HCT116 (cell line): ENCODE measurements around the gene TLL2. TPM values are rescaled to one million over a fixed set of nuclear protein-coding genes. Genes with fewer than 3 reads are reported as not detected.

Experiments
- ATAC-seq: fragments of 200-7000 bp; cut with Tn5 transposase; 2 replicates; pipeline ENCODE4 v1.9.1; 2020; ENCODE audit warnings: mild to moderate bottlenecking, moderate library complexity
- BruUV-seq: library from RNA; stranded (reverse); fragments of 400-500 nt; replicated peaks from 2 replicates; lab custom pipeline; 2021; lab: Mats Ljungman, UMichigan
- CTCF ChIA-PET: fragments of 300-600 bp; sonication (Branson Sonifier 250); formaldehyde crosslinking; loops from one replicate; lab custom pipeline; 2021; ENCODE audit warnings: antibody characterized with exemption; lab: Charles Lee
- POLR2A ChIA-PET: fragments of 300-600, 350-600 bp; sonication (Branson Sonifier 250); formaldehyde crosslinking; loops from one replicate; lab custom pipeline; 2021; ENCODE audit warnings: antibody characterized with exemption; lab: Charles Lee
- RAD21 ChIA-PET, 2 experiments: fragments of 300-600 bp; sonication (Branson Sonifier 250); formaldehyde crosslinking; loops; one replicate each; lab custom pipeline; 2023; ENCODE audit warnings: low total read pairs in 2 of 2; ENCODE audit not compliant: uncharacterized antibody in 2 of 2, unreplicated experiment in 2 of 2, low non-redundant PET in 1 of 2; lab: Charles Lee
- DNase-seq: peaks from one replicate; pipeline ENCODE4 v3.0.0-alpha.2; 2010; ENCODE audit warnings: low read depth, low spot score
- H2AFZ ChIP-seq: fragments of 200-600 bp; shearing (Covaris generic), sonication (generic); 2 replicates; pipeline ENCODE4 v1.6.1; 2017; ENCODE audit warnings: low read depth, mixed run types, mixed read lengths, antibody characterized with exemption, low read length; ENCODE audit not compliant: poor library complexity, severe bottlenecking
- H3K27ac ChIP-seq: 2 replicates; pipeline ENCODE4 v1.5.1; 2012; ENCODE audit warnings: low read depth, low read length
- H3K27me3 ChIP-seq: fragments of 200-600 bp; sonication (generic); 2 replicates; pipeline ENCODE4 v1.6.1; 2016; ENCODE audit warnings: mixed run types, low read length, mixed read lengths; ENCODE audit not compliant: insufficient read depth
- H3K36me3 ChIP-seq, 2 experiments: fragments of 200-500 bp in 1 of 2; fragments of 200-600 bp in 1 of 2; sonication (Bioruptor generic) in 1 of 2; sonication (generic) in 1 of 2; 2 replicates each; pipeline versions ENCODE4 v1.5.1 to v1.6.1; 2014 to 2016; ENCODE audit warnings: low read length in 2 of 2, inconsistent platforms in 1 of 2, mixed read lengths in 1 of 2, mixed run types in 1 of 2; ENCODE audit not compliant: insufficient read depth in 2 of 2, control insufficient read depth in 1 of 2
- H3K4me1 ChIP-seq, 2 experiments: fragments of 200-600 bp in 1 of 2; sonication (generic) in 1 of 2; 2 replicates each; pipeline versions ENCODE4 v1.5.1 to v1.6.1; 2012 to 2017; ENCODE audit warnings: low read length in 2 of 2, inconsistent platforms in 1 of 2, mild to moderate bottlenecking in 1 of 2, mixed read lengths in 1 of 2, mixed run types in 1 of 2, moderate library complexity in 1 of 2; ENCODE audit not compliant: insufficient read depth in 2 of 2, control insufficient read depth in 1 of 2
- H3K4me2 ChIP-seq: fragments of 200-600 bp; sonication (generic); 2 replicates; pipeline ENCODE4 v1.6.1; 2017; ENCODE audit warnings: mixed run types, low read length, mixed read lengths
- H3K4me3 ChIP-seq, 2 experiments: fragments of 200-600 bp in 1 of 2; sonication (generic) in 1 of 2; replicated peaks in 1 of 2; 2 replicates each; pipeline ENCODE4 v1.5.1; 2011 to 2016; ENCODE audit warnings: low read length in 2 of 2, control low read depth in 1 of 2, low read depth in 1 of 2, mild to moderate bottlenecking in 1 of 2, mixed read lengths in 1 of 2, mixed run types in 1 of 2
- H3K79me2 ChIP-seq: fragments of 200-600 bp; sonication (generic); 2 replicates; pipeline ENCODE4 v1.6.1; 2017; ENCODE audit warnings: mild to moderate bottlenecking, mixed run types, low read length, moderate library complexity, mixed read lengths; ENCODE audit not compliant: insufficient read depth
- H3K9ac ChIP-seq: fragments of 200-600 bp; sonication (generic); 2 replicates; pipeline ENCODE4 v1.6.1; 2016; ENCODE audit warnings: low read length, mixed read lengths
- H3K9me2 ChIP-seq: fragments of 200-600 bp; sonication (generic), shearing (Covaris generic); 2 replicates; pipeline ENCODE4 v1.6.1; 2017; ENCODE audit warnings: mixed run types, mild to moderate bottlenecking, moderate library complexity; ENCODE audit not compliant: insufficient read depth
- H3K9me3 ChIP-seq, 2 experiments: fragments of 200-500 bp in 1 of 2; fragments of 200-600 bp in 1 of 2; sonication (Bioruptor generic) in 1 of 2; sonication (generic) in 1 of 2; 2 replicates each; pipeline ENCODE4 v1.6.1; 2014 to 2017; ENCODE audit warnings: low read length in 2 of 2, mixed read lengths in 2 of 2, inconsistent platforms in 1 of 2, low read depth in 1 of 2, mild to moderate bottlenecking in 1 of 2, mixed run types in 1 of 2, moderate library complexity in 1 of 2; ENCODE audit not compliant: control insufficient read depth in 1 of 2, insufficient read depth in 1 of 2
- H4K20me1 ChIP-seq: fragments of 200-600 bp; sonication (generic), shearing (Covaris generic); 2 replicates; pipeline ENCODE4 v1.6.1; 2017; ENCODE audit warnings: mixed run types, mild to moderate bottlenecking, moderate library complexity; ENCODE audit not compliant: insufficient read depth
- CBX3 ChIP-seq: IDR thresholded peaks from 2 replicates; pipeline ENCODE4 v1.6.1; 2012; ENCODE audit warnings: low read depth
- CEBPB ChIP-seq: IDR thresholded peaks from 2 replicates; pipeline ENCODE4 v1.6.1; 2012; ENCODE audit warnings: low read depth
- EZH2 ChIP-seq: fragments of 200-600 bp; sonication (generic); IDR thresholded peaks from 2 replicates; pipeline ENCODE4 v1.6.1; 2017; ENCODE audit warnings: antibody characterized with exemption, mixed run types
- FOSL1 ChIP-seq: IDR thresholded peaks from 2 replicates; pipeline ENCODE4 v1.6.1; 2012; ENCODE audit warnings: low read depth
- JUND ChIP-seq: IDR thresholded peaks from 2 replicates; pipeline ENCODE4 v1.6.1; 2012
- POLR2A ChIP-seq: IDR thresholded peaks from 2 replicates; pipeline ENCODE4 v1.7.0; 2011; ENCODE audit warnings: borderline replicate concordance; ENCODE audit not compliant: insufficient read depth, insufficient read length; ENCODE audit errors: extremely low read depth
- SP1 ChIP-seq: IDR thresholded peaks from 2 replicates; pipeline ENCODE4 v1.6.1; 2012; ENCODE audit warnings: low read depth
- ZNF274 ChIP-seq: fragments of 200-500 bp; sonication (Bioruptor generic); IDR thresholded peaks from 2 replicates; pipeline ENCODE4 v1.6.1; 2014; ENCODE audit warnings: mild to moderate bottlenecking, low read depth, low read length, inconsistent platforms
- intact Hi-C: fragments of 100-400 bp; cut with micrococcal nuclease; formaldehyde crosslinking; loops from 2 replicates; pipeline ENCODE4 v1.10.0; 2022
- total RNA-seq: library from RNA; stranded (reverse); gene quantifications from one replicate; pipeline ENCODE4 v1.2.1, GENCODE V29; 2021; ENCODE audit not compliant: unreplicated experiment
- TF ChIP-seq, protein P1 (sequence below): IDR thresholded peaks from 2 replicates; pipeline ENCODE4 v1.6.1; 2012; ENCODE audit warnings: low read depth

Gene TLL2
- total RNA-seq, 1 experiment from 2014 or later, result 1.3 TPM

DNA sequence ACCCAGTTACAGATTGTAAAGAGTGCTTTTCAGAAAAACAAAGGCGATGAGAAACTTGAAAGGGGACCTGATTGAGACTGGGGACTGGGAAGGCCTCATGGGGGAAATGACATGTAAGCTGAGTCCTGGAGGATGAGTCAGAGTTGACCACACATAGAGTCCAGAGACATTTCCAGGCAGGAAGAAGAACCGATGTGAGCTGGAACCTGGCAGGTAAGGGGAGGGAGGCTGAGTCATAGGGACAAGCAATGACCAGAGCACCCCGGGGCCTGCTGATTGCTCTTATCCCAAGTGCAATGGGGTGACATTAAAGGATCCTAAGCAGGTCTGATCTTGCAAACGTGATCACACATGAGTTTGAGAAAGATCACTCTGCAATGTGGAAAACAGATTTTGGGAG lies 11.7 kb downstream of the TLL2 start:
- Histone ChIP-seq H3K9me3 (no peaks in the 10 kb centered on the region), H3K4me3 (no peak overlapping the region), H4K20me1 (no peaks in the 10 kb centered on the region), H3K4me2 (peak overlapping the region; percentile 48), H3K79me2 (no peaks in the 10 kb centered on the region), H3K27me3 (no peaks in the 10 kb centered on the region), H3K27ac (peak overlapping the region; percentile 4; the same call in 1 of the 2 replicates), H3K9me2 (no peaks in the 10 kb centered on the region), H3K4me1 (peaks cover 8 to 28% of the 10 kb centered on the region in 2 experiments), H2AFZ (peak overlapping the region; percentile 19), H3K9ac (no peak overlapping the region), H3K36me3 (no peaks in the 10 kb centered on the region)
- ChIA-PET CTCF (interaction anchor here (1.0 to 2.4 kb wide), 4 partner anchors 9 to 131 kb away, joined by 3 to 28 read pairs (median 8); partner anchors contain the start of gene TLL2), RAD21 (no interaction called here), POLR2A (interaction anchor here (1.0 to 1.7 kb wide), 4 partner anchors 9 to 43 kb away, joined by 3 to 12 read pairs (median 4); no protein-coding TSS in a partner anchor)
- no TSS peak for BruUV-seq
- ATAC-seq (peak; percentile 96), DNase-seq (peak; percentile 79)
- peak; percentile 96 for TF ChIP-seq FOSL1
- TF ChIP-seq CEBPB, result 0 out of 2 replicates have a peak, but pooled peaks have one; percentile 5
- TF ChIP-seq EZH2, result no peak
- TF ChIP-seq SP1, result peak; percentile 60
- TF ChIP-seq ZNF274, result no peak
- TF ChIP-seq CBX3, result peak; percentile 79; the same call in 1 of the 2 replicates
- TF ChIP-seq JUND, result peak; percentile 94
- intact Hi-C loops, result no loop called here

DNA sequence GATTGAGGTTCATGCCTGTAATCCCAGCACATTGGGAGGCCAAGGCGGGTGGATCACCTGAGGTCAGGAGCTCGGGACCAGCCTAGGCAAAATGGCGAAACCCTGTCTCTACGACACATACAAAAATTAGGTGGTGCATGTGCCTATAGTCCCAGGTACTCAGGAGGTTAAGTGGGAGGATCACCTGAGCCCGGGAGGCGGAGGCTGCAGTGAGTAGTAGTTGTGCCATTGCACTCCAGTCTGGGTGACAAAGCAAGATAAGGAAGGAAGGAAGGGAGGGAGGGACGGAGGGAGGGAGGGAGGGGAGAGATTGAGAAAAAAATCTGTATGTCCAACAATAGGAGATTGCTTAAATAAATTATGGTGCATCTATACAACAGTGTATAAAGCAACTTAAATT lies 13.2 kb downstream of the TLL2 start:
- CTCF ChIA-PET, result no interaction called here
- Histone ChIP-seq H3K9me3 (no peaks in the 10 kb centered on the region), H3K79me2 (no peaks in the 10 kb centered on the region), H3K9ac (no peak overlapping the region), H3K4me2 (no peak overlapping the region), H3K4me3 (no peak overlapping the region), H3K4me1 (peaks cover 8 to 28% of the 10 kb centered on the region in 2 experiments), H3K27ac (no peak overlapping the region), H2AFZ (no peak overlapping the region), H3K9me2 (no peaks in the 10 kb centered on the region), H4K20me1 (no peaks in the 10 kb centered on the region)
- RAD21 ChIA-PET, result no interaction called here
- BruUV-seq, result no TSS peak
- intact Hi-C loops, result no loop called here
- TF ChIP-seq, protein P1, sequence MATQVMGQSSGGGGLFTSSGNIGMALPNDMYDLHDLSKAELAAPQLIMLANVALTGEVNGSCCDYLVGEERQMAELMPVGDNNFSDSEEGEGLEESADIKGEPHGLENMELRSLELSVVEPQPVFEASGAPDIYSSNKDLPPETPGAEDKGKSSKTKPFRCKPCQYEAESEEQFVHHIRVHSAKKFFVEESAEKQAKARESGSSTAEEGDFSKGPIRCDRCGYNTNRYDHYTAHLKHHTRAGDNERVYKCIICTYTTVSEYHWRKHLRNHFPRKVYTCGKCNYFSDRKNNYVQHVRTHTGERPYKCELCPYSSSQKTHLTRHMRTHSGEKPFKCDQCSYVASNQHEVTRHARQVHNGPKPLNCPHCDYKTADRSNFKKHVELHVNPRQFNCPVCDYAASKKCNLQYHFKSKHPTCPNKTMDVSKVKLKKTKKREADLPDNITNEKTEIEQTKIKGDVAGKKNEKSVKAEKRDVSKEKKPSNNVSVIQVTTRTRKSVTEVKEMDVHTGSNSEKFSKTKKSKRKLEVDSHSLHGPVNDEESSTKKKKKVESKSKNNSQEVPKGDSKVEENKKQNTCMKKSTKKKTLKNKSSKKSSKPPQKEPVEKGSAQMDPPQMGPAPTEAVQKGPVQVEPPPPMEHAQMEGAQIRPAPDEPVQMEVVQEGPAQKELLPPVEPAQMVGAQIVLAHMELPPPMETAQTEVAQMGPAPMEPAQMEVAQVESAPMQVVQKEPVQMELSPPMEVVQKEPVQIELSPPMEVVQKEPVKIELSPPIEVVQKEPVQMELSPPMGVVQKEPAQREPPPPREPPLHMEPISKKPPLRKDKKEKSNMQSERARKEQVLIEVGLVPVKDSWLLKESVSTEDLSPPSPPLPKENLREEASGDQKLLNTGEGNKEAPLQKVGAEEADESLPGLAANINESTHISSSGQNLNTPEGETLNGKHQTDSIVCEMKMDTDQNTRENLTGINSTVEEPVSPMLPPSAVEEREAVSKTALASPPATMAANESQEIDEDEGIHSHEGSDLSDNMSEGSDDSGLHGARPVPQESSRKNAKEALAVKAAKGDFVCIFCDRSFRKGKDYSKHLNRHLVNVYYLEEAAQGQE, result no peak
- TF ChIP-seq POLR2A, result no peak
- TF ChIP-seq, all 23 proteins: peak for 0
- no peaks in the 10 kb centered on the region for H3K27me3 ChIP-seq
- DNase-seq (no peak), ATAC-seq (no peak)
- H3K36me3 ChIP-seq, result no peaks in the 10 kb centered on the region
- POLR2A ChIA-PET, result no interaction called here
